Measurements from ENCODE around the gene PIGQ. TPM values are rescaled to one million over a fixed set of nuclear protein-coding genes. Genes with fewer than 3 reads are reported as not detected.

PIGQ gene
- total and polyA plus RNA-seq, 2 of the 13 experiments (the other 11 are each of a cell fraction or from before 2014, with no cell fraction given): 7.7 to 19.7 TPM

DNA sequence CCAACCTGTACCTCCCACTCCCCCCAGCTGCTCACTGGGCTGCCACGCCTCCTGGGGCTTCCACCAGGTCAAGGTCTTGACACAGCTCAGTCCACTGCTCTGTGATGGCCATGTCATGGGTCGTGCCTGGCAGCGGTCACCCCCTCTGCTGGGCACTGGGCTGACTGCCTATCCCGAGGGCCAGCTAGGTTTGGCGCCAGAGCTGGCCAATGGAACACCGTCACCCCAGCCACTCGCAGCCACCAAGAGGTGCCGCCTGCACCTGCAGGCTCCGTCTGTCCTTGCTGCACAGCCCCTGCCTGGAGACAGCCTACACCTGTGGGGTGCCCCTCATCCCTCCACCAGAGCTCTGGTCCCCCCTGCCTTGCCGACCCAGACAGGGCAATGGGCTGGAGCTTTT, 15.6 kb downstream of the PIGQ start (continued):
- TF ChIP-seq, protein P1, sequence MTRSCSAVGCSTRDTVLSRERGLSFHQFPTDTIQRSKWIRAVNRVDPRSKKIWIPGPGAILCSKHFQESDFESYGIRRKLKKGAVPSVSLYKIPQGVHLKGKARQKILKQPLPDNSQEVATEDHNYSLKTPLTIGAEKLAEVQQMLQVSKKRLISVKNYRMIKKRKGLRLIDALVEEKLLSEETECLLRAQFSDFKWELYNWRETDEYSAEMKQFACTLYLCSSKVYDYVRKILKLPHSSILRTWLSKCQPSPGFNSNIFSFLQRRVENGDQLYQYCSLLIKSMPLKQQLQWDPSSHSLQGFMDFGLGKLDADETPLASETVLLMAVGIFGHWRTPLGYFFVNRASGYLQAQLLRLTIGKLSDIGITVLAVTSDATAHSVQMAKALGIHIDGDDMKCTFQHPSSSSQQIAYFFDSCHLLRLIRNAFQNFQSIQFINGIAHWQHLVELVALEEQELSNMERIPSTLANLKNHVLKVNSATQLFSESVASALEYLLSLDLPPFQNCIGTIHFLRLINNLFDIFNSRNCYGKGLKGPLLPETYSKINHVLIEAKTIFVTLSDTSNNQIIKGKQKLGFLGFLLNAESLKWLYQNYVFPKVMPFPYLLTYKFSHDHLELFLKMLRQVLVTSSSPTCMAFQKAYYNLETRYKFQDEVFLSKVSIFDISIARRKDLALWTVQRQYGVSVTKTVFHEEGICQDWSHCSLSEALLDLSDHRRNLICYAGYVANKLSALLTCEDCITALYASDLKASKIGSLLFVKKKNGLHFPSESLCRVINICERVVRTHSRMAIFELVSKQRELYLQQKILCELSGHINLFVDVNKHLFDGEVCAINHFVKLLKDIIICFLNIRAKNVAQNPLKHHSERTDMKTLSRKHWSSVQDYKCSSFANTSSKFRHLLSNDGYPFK (CRISPR knock-in tag; IDR thresholded peaks at IDR 0.05; ENCODE audit: borderline replicate concordance): no peak
- TF ChIP-seq FOXK2 (IDR thresholded peaks at IDR 0.05) (no peak), ZNF546 (CRISPR knock-in tag; conservative IDR thresholded peaks at IDR 0.05) (no peak), RBM22 (optimal IDR thresholded peaks at IDR 0.05; ENCODE audit: low read length) (no peak), ZNF484 (CRISPR knock-in tag; IDR thresholded peaks at IDR 0.05; ENCODE audit: borderline replicate concordance, low read depth) (no peak), RFXAP (CRISPR knock-in tag; IDR thresholded peaks at IDR 0.05; ENCODE audit: borderline replicate concordance) (no peak), ZNF614 (CRISPR knock-in tag; IDR thresholded peaks at IDR 0.05; ENCODE audit: borderline replicate concordance) (no peak), ATRX (CRISPR knock-in tag; IDR thresholded peaks at IDR 0.05; ENCODE audit: borderline replicate concordance) (no peak), ZNF44 (CRISPR knock-in tag; IDR thresholded peaks at IDR 0.05) (no peak)
- TF ChIP-seq, protein P2, sequence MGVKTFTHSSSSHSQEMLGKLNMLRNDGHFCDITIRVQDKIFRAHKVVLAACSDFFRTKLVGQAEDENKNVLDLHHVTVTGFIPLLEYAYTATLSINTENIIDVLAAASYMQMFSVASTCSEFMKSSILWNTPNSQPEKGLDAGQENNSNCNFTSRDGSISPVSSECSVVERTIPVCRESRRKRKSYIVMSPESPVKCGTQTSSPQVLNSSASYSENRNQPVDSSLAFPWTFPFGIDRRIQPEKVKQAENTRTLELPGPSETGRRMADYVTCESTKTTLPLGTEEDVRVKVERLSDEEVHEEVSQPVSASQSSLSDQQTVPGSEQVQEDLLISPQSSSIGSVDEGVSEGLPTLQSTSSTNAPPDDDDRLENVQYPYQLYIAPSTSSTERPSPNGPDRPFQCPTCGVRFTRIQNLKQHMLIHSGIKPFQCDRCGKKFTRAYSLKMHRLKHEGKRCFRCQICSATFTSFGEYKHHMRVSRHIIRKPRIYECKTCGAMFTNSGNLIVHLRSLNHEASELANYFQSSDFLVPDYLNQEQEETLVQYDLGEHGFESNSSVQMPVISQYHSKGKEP (CRISPR knock-in tag; IDR thresholded peaks at IDR 0.05): no peak
- TF ChIP-seq, protein P3, sequence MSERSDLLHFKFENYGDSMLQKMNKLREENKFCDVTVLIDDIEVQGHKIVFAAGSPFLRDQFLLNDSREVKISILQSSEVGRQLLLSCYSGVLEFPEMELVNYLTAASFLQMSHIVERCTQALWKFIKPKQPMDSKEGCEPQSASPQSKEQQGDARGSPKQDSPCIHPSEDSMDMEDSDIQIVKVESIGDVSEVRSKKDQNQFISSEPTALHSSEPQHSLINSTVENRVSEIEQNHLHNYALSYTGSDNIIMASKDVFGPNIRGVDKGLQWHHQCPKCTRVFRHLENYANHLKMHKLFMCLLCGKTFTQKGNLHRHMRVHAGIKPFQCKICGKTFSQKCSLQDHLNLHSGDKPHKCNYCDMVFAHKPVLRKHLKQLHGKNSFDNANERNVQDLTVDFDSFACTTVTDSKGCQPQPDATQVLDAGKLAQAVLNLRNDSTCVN (CRISPR knock-in tag; IDR thresholded peaks at IDR 0.05; ENCODE audit: borderline replicate concordance): no peak
- TF ChIP-seq, protein P4, sequence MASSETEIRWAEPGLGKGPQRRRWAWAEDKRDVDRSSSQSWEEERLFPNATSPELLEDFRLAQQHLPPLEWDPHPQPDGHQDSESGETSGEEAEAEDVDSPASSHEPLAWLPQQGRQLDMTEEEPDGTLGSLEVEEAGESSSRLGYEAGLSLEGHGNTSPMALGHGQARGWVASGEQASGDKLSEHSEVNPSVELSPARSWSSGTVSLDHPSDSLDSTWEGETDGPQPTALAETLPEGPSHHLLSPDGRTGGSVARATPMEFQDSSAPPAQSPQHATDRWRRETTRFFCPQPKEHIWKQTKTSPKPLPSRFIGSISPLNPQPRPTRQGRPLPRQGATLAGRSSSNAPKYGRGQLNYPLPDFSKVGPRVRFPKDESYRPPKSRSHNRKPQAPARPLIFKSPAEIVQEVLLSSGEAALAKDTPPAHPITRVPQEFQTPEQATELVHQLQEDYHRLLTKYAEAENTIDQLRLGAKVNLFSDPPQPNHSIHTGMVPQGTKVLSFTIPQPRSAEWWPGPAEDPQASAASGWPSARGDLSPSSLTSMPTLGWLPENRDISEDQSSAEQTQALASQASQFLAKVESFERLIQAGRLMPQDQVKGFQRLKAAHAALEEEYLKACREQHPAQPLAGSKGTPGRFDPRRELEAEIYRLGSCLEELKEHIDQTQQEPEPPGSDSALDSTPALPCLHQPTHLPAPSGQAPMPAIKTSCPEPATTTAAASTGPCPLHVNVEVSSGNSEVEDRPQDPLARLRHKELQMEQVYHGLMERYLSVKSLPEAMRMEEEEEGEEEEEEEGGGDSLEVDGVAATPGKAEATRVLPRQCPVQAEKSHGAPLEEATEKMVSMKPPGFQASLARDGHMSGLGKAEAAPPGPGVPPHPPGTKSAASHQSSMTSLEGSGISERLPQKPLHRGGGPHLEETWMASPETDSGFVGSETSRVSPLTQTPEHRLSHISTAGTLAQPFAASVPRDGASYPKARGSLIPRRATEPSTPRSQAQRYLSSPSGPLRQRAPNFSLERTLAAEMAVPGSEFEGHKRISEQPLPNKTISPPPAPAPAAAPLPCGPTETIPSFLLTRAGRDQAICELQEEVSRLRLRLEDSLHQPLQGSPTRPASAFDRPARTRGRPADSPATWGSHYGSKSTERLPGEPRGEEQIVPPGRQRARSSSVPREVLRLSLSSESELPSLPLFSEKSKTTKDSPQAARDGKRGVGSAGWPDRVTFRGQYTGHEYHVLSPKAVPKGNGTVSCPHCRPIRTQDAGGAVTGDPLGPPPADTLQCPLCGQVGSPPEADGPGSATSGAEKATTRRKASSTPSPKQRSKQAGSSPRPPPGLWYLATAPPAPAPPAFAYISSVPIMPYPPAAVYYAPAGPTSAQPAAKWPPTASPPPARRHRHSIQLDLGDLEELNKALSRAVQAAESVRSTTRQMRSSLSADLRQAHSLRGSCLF (CRISPR knock-in tag; IDR thresholded peaks at IDR 0.05; ENCODE audit: borderline replicate concordance): no peak
- TF ChIP-seq, protein P5, sequence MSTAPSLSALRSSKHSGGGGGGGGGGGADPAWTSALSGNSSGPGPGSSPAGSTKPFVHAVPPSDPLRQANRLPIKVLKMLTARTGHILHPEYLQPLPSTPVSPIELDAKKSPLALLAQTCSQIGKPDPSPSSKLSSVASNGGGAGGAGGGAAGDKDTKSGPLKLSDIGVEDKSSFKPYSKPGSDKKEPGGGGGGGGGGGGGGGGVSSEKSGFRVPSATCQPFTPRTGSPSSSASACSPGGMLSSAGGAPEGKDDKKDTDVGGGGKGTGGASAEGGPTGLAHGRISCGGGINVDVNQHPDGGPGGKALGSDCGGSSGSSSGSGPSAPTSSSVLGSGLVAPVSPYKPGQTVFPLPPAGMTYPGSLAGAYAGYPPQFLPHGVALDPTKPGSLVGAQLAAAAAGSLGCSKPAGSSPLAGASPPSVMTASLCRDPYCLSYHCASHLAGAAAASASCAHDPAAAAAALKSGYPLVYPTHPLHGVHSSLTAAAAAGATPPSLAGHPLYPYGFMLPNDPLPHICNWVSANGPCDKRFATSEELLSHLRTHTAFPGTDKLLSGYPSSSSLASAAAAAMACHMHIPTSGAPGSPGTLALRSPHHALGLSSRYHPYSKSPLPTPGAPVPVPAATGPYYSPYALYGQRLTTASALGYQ (CRISPR knock-in tag; IDR thresholded peaks at IDR 0.05): no peak
- TF ChIP-seq, protein P6, sequence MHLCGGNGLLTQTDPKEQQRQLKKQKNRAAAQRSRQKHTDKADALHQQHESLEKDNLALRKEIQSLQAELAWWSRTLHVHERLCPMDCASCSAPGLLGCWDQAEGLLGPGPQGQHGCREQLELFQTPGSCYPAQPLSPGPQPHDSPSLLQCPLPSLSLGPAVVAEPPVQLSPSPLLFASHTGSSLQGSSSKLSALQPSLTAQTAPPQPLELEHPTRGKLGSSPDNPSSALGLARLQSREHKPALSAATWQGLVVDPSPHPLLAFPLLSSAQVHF (CRISPR knock-in tag; IDR thresholded peaks at IDR 0.05): no peak

All from HepG2 (cell line).